Thyroid gland (tissue), 4 donors: ENCODE measurements around the gene STRN3.

Experiments used
- POLR2A ChIP-seq, 2 donors: fragments of 450-650 bp; IDR thresholded peaks; one replicate each; pipeline ENCODE4 v1.6.1; 2017; ENCODE audit warnings: antibody characterized with exemption in 2 of 2, mild to moderate bottlenecking in 2 of 2, moderate library complexity in 1 of 2
- TF ChIP-seq, protein P1 (sequence below), 6 experiments: fragments of 200-600 bp in 3 of 6; fragments of 450-650 bp in 3 of 6; sonication (generic) in 3 of 6; IDR thresholded peaks; one replicate each; pipeline ENCODE4 v1.5.1; 2016 to 2019; ENCODE audit warnings: antibody characterized with exemption in 6 of 6, mild to moderate bottlenecking in 2 of 6, inconsistent platforms in 1 of 6, moderate library complexity in 1 of 6

GRCh38 chr14:30896435-30896834 lies 129.7 kb downstream of the STRN3 start:
- TF ChIP-seq, protein P1, sequence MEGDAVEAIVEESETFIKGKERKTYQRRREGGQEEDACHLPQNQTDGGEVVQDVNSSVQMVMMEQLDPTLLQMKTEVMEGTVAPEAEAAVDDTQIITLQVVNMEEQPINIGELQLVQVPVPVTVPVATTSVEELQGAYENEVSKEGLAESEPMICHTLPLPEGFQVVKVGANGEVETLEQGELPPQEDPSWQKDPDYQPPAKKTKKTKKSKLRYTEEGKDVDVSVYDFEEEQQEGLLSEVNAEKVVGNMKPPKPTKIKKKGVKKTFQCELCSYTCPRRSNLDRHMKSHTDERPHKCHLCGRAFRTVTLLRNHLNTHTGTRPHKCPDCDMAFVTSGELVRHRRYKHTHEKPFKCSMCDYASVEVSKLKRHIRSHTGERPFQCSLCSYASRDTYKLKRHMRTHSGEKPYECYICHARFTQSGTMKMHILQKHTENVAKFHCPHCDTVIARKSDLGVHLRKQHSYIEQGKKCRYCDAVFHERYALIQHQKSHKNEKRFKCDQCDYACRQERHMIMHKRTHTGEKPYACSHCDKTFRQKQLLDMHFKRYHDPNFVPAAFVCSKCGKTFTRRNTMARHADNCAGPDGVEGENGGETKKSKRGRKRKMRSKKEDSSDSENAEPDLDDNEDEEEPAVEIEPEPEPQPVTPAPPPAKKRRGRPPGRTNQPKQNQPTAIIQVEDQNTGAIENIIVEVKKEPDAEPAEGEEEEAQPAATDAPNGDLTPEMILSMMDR (IDR thresholded peaks at IDR 0.05), result no peak
- TF ChIP-seq POLR2A (IDR thresholded peaks at IDR 0.05), result no peak
